GM13976 (cell line): ENCODE results near the gene KCNMA1.

ENCODE experiments used
- DNase-seq: peaks from one replicate; pipeline ENCODE4 v3.0.0; 2012; ENCODE audit warnings: low spot score
- in situ Hi-C: fragments of 300-500 bp; cut with MboI; formaldehyde crosslinking; loops from one replicate; pipeline ENCODE4 v1.12.0; 2022; ENCODE audit warnings: low sequenced_read_pairs, mixed read lengths, inconsistent platforms; ENCODE audit not compliant: unreplicated experiment
- TF ChIP-seq, protein P1 (sequence below): IDR thresholded peaks from 2 replicates; pipeline ENCODE4 v1.5.1; 2012; ENCODE audit warnings: borderline replicate concordance, mild to moderate bottlenecking; ENCODE audit not compliant: insufficient read depth; ENCODE audit errors: extremely low read depth, missing control alignments, control extremely low read depth

KCNMA1 gene

DNA sequence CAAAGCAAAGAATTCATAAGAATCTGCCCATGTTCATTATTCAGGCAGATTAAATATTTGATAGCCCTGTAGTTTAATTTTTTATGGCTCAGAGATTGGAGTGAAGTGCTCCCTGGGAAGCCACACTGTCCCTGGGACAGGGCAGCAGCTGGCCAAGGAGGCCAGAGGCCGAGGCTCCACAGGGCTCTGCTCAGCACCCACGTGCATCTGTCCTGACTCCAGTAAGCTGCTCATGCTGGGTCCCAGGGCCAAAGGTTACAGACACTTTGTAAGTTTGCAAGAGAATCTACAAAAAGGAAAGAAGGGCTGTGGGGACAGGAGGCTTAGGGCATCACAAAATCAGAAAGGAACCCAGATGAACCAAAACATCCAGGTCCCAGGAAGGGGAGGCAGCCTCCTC is 155.5 kb downstream of the KCNMA1 start:
- DNase-seq: no peak
- in situ Hi-C loops: no loop called here
- TF ChIP-seq, protein P1, sequence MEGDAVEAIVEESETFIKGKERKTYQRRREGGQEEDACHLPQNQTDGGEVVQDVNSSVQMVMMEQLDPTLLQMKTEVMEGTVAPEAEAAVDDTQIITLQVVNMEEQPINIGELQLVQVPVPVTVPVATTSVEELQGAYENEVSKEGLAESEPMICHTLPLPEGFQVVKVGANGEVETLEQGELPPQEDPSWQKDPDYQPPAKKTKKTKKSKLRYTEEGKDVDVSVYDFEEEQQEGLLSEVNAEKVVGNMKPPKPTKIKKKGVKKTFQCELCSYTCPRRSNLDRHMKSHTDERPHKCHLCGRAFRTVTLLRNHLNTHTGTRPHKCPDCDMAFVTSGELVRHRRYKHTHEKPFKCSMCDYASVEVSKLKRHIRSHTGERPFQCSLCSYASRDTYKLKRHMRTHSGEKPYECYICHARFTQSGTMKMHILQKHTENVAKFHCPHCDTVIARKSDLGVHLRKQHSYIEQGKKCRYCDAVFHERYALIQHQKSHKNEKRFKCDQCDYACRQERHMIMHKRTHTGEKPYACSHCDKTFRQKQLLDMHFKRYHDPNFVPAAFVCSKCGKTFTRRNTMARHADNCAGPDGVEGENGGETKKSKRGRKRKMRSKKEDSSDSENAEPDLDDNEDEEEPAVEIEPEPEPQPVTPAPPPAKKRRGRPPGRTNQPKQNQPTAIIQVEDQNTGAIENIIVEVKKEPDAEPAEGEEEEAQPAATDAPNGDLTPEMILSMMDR: no peak

DNA sequence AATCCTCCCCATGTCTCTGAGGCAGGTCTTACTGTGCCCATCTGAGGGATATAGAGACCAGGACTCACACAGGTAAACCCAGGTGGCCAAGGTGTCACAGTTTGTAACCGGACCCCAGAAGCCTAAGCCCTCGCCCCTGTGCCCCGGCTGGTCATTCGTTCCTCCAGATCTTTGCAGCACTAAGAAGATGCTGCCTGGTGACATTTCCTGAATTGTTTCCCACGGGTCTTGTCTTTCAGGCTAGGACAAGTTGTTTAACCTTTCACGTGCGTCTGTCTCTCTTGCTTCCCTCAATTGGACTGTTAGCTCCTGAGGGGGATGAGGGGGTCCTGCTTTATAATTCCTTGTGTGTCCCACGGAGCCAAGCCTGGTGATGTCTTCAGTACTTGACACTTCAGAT is 158.0 kb downstream of the KCNMA1 start:
- TF ChIP-seq, protein P1: no peak
- DNase-seq: no peak
- in situ Hi-C loops: no loop called here

DNA sequence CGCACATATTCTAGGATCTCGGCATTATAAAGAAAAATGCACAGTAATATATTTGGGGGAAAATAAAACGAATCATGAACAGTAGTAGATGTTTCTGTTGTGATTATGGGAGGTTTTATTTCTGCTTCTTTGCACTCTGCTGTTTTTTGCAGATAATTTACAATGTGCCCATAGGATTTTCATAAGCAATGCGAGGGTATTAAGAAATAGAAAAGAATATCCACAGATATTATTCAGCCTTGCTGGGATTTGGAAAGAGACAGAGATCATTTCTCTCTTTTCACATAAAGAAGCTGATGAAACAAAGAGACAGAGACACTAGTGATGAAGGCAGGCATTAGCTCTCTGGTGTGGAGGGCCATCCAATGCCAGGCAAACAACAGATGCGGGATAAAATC is 158.6 kb downstream of the KCNMA1 start:
- TF ChIP-seq, protein P1: no peak
- DNase-seq: no peak
- in situ Hi-C loops: no loop called here

DNA sequence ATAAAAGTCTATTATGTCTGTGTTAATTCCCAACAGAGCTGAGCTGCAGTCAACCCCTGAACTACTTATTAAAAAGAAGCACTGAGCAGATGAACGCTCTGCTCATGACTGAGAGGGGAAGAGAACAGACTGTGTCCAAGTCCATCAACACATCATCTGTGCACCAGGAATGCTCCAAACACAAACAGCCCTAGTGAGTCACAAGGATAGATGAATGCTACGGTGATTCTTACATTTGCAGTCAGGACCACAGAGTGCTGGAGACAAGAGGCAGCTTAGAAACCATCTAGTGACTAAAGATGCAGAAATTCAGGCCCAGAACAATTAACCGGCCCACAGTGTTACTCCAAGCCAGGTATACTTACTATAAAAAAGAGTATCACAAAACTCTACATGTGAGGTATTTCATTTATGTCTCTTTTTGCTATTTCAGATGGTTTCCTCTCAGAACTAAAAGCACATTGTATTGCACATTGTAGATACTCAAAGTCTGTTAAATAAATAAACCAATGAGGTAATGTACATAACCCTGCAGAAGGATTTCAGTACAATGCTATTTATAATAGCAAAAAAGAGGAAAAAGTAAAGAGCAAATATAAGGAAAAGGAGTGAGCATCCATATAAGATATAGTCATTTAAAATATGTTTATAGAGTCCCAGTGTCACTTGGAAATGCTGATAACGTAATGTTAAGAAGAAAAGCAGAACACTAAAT is 159.2 kb downstream of the KCNMA1 start:
- in situ Hi-C loops: no loop called here
- no peak for DNase-seq
- TF ChIP-seq, protein P1: no peak

DNA sequence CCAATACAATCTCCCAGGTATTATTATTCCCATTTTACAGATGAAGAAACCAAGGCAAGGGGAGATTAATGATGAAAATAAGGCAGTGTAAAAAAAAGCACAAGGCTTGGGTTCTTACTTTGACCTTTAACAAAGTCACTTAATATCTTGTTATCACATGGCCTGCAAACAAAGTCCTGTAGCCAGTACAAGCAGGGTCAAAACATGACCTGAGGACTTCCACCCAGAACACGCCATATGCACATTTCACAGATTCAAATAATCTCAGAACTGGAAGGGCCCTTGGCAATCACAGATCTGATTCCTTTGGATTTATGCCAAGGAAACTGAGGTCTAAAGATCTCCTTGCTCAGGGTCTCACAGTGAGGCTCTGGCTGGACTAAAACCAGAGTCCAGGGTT is 162.1 kb downstream of the KCNMA1 start:
- TF ChIP-seq, protein P1: no peak
- no peak for DNase-seq
- in situ Hi-C loops: no loop called here

DNA sequence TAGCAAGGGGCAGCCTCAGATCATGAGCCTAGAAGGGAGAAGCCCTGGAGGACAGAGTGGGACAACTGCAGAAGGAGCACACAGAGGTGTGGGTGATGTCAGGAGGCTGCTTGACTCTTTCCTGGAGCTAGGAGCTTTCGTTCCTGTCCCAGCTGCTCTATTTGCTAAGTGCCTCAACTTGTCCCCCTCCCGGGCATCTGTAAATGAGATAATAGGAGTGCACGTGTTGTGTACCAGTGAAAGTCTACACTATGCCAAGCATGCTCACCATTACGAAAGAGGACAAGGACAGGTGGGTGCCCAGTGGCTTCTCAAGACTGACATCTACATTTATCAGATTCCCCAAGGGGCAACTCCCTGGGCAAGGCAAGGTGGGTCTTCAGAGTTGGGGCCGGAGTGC is 162.7 kb downstream of the KCNMA1 start:
- DNase-seq: no peak
- in situ Hi-C loops: no loop called here
- TF ChIP-seq, protein P1: no peak

DNA sequence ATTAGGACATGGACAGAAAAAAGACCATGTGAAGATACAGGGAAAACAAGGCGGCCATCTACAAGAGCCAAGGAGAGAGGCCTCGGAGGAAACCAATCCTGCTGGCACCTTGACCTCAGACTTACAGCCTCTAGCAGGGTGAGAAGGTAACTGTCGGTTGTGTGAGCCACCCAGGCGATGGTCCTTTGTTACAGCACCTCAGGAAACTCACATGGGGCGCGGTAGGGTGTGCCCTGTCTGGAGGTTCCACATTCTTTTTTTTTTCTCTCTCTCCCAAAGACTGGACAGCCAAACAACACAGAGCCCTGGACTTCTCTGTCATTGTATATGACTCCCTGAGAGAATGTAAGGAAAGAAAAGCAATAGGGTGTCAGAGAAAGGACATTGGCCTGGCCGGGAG is 163.2 kb downstream of the KCNMA1 start:
- DNase-seq: no peak
- in situ Hi-C loops: no loop called here
- TF ChIP-seq, protein P1: no peak
